Endothelial cell (in vitro differentiated cells): ENCODE results near the gene TFAP2B. TPM values are rescaled to one million over a fixed set of nuclear protein-coding genes. Genes with fewer than 3 reads are reported as not detected.

Experiments
- DNase-seq: peaks from one replicate; pipeline ENCODE4 v3.0.0; 2021; ENCODE audit warnings: low spot score
- H3K27ac Mint-ChIP-seq: one replicate; pipeline ENCODE4 v1.8.0; 2021; ENCODE audit warnings: mixed read lengths, inconsistent platforms; ENCODE audit not compliant: unreplicated experiment
- H3K27me3 Mint-ChIP-seq: one replicate; pipeline ENCODE4 v1.8.0; 2021; ENCODE audit warnings: mild to moderate bottlenecking, moderate library complexity, mixed read lengths, inconsistent platforms; ENCODE audit not compliant: unreplicated experiment
- H3K36me3 Mint-ChIP-seq: one replicate; pipeline ENCODE4 v1.8.0; 2021; ENCODE audit warnings: mild to moderate bottlenecking, low read depth, mixed read lengths, inconsistent platforms; ENCODE audit not compliant: unreplicated experiment
- H3K4me1 Mint-ChIP-seq: one replicate; pipeline ENCODE4 v1.8.0; 2021; ENCODE audit warnings: mild to moderate bottlenecking, mixed read lengths, inconsistent platforms; ENCODE audit not compliant: unreplicated experiment
- H3K4me3 Mint-ChIP-seq: one replicate; pipeline ENCODE4 v1.8.0; 2021; ENCODE audit warnings: mild to moderate bottlenecking, mixed read lengths, inconsistent platforms; ENCODE audit not compliant: unreplicated experiment
- H3K9me3 Mint-ChIP-seq: one replicate; pipeline ENCODE4 v1.8.0; 2021; ENCODE audit warnings: mixed read lengths, inconsistent platforms; ENCODE audit not compliant: unreplicated experiment
- total RNA-seq: library from RNA; stranded (reverse); fragmentation: NEBNext Ultra II Directional; extraction: Animal tissue kit (Norgen Biotek cat#: 25700); gene quantifications from one replicate; pipeline ENCODE4 v1.2.1, GENCODE V29; 2021; ENCODE audit not compliant: unreplicated experiment
- TF ChIP-seq, protein P1 (sequence below): fragments of 200-600 bp; sonication (generic); IDR thresholded peaks from one replicate; pipeline ENCODE4 v1.5.0; 2021; ENCODE audit warnings: antibody characterized with exemption; ENCODE audit not compliant: unreplicated experiment

The TFAP2B gene
- total RNA-seq, 1 donor from 2014 or later = not detected

DNA sequence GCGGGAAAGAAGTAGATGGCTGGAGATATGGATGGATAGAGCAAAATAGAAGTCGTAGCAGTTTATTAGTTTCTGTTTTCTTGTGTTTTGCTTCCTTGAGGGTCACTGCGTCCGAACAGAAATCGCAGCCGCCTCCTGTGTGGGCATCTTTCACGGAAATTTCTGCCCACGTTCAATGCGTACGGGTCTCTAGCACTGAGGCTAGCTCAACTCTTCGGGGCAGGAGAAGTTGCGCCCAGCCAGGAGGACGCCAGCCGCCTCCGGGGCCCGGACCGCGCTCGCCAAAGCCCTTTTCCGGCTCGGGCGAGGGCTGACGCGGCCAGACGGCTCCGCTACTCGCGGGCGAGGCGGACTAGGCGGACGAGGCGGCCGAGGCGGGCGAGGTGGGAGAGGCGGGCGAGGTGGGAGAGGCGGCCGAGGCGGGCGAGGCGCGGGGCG, 814 bp downstream of the TFAP2B start:
- TF ChIP-seq, protein P1, sequence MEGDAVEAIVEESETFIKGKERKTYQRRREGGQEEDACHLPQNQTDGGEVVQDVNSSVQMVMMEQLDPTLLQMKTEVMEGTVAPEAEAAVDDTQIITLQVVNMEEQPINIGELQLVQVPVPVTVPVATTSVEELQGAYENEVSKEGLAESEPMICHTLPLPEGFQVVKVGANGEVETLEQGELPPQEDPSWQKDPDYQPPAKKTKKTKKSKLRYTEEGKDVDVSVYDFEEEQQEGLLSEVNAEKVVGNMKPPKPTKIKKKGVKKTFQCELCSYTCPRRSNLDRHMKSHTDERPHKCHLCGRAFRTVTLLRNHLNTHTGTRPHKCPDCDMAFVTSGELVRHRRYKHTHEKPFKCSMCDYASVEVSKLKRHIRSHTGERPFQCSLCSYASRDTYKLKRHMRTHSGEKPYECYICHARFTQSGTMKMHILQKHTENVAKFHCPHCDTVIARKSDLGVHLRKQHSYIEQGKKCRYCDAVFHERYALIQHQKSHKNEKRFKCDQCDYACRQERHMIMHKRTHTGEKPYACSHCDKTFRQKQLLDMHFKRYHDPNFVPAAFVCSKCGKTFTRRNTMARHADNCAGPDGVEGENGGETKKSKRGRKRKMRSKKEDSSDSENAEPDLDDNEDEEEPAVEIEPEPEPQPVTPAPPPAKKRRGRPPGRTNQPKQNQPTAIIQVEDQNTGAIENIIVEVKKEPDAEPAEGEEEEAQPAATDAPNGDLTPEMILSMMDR = no peak
- H3K36me3 Mint-ChIP-seq = no peaks in the 10 kb centered on the region
- H3K4me3 Mint-ChIP-seq = peak overlapping the region; percentile 59
- H3K9me3 Mint-ChIP-seq = no peaks in the 10 kb centered on the region
- peaks cover 35% of the 10 kb centered on the region for H3K27me3 Mint-ChIP-seq
- H3K27ac Mint-ChIP-seq = no peak overlapping the region
- DNase-seq = peak; percentile 61
- H3K4me1 Mint-ChIP-seq = peaks cover 30% of the 10 kb centered on the region

DNA sequence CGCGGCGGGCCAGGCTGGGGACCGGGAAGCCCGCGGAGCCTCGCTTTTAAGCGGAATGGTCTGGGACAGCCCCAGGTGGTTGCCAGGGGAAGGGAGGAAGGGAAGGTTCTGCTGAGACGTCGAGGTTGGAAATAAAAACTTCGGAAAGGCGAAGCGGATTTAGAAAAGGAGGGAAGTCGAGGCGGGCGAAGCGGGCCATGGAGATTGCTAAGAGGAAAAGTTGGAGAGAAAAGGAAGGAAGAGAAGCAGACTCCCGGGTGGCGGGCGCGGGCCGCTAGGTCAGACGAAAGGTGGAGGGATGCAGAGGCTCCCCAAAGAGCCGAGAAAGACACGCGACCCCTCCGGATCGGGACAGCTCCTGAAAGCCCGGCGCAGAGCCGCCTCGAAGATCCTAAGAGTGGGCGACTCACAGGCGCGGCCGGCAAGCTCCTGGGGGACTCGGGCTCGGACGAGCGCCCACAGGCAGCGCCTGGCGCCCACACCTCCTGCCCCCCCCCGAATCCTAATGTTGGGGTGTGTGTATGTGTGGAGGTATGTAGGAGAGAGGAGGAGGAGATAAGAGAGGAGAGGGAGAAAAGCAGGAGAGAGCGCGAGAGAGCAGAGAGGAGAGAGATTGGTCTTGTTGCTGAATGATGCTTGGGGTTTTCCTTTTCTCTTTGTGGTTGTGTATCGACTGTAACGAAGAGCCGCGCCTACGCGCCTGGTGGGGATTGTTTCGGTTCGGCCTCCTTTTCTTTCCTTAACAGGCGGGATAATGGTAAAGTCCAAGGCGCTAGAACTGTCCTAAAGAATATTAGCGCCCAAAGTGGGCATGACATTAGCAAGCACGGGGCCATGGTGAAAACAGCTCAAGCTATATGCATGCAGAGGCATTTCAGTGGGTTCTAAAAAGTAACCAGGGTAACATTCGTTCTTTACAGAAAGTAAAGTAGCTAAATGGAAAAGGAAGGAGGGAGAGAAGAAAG, 1.5 kb downstream of the TFAP2B start:
- Mint-ChIP-seq H3K4me3 (no peak overlapping the region), H3K27ac (no peak overlapping the region), H3K9me3 (no peaks in the 10 kb centered on the region), H3K4me1 (peaks cover 30% of the 10 kb centered on the region), H3K36me3 (no peaks in the 10 kb centered on the region), H3K27me3 (peaks cover 40% of the 10 kb centered on the region)
- TF ChIP-seq, protein P1 = no peak
- DNase-seq = no peak

DNA sequence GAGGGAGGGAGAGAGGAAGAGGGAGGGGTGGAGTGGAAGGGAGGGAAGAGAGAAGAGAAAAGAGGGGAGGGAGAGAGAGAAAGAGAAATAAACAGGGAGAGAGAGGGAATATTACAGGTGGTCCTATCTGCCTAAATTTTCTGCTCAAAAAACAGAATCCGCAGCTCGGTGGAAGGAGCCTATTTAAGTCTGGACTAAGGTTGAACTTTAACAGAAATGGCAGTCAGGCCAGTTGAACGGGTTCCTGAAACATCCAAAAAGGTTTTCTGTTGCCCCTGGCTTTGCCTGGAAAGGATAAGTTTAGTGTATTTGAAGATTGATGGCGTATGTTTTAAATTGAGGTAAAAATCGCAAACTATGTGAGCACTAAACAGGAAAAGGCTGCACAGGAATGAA, 2.2 kb downstream of the TFAP2B start:
- no peaks in the 10 kb centered on the region for H3K9me3 Mint-ChIP-seq
- TF ChIP-seq, protein P1 = no peak
- H3K27me3 Mint-ChIP-seq = peaks cover 46% of the 10 kb centered on the region
- H3K27ac Mint-ChIP-seq = no peak overlapping the region
- peaks cover 33% of the 10 kb centered on the region for H3K4me1 Mint-ChIP-seq
- H3K4me3 Mint-ChIP-seq = peak overlapping the region; percentile 2
- no peak for DNase-seq
- H3K36me3 Mint-ChIP-seq = peaks cover 4% of the 10 kb centered on the region

DNA sequence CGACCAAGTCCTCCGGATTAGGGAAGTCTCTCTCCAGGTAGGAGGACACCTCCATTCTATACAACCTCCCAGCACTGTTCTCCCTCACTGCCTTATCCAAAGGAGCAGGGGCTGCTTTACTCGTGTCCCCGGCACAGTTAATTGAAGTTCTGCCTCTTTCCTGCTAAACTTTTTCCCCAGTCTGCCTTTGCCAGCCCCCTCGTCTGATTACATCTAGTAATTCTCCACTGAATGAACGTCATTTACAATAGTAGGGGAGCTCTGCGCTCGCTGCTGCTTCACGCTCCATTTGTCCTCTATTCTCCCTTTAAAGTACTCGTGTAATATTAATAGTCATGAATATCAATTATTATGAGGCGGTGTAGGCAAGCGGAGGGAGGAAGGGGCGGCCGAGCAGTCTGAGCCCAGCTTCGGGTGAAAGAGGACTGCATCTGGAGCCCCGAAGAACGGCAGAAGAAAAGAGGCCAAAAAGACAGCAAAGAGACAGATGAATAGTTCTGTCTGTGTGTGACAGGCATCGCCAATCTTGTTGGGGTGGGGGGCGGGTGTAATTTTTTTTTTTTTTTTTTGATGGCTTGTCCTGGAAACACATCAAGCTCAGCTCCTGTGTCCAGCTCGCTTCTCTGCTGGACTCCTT, 2.9 kb downstream of the TFAP2B start:
- no peaks in the 10 kb centered on the region for H3K9me3 Mint-ChIP-seq
- no peak for DNase-seq
- H3K4me3 Mint-ChIP-seq = no peak overlapping the region
- TF ChIP-seq, protein P1 = no peak
- H3K4me1 Mint-ChIP-seq = peaks cover 33% of the 10 kb centered on the region
- H3K27ac Mint-ChIP-seq = no peak overlapping the region
- H3K36me3 Mint-ChIP-seq = peaks cover 4% of the 10 kb centered on the region
- H3K27me3 Mint-ChIP-seq = peaks cover 50% of the 10 kb centered on the region
